MCF 10A (cell line): Measurements from ENCODE around the gene TENT4A. TPM values are rescaled to one million over a fixed set of nuclear protein-coding genes. Genes with fewer than 3 reads are reported as not detected.

Source experiments
- BruUV-seq: library from RNA; stranded (reverse); fragments of 400-500 nt; replicated peaks from 2 replicates; lab custom pipeline; 2021; lab: Mats Ljungman, UMichigan
- CTCF ChIA-PET: fragments of 300-600 bp; sonication (Branson Sonifier 250); formaldehyde crosslinking; extraction: SDS; loops from one replicate; lab custom pipeline; 2021; ENCODE audit warnings: antibody characterized with exemption, inconsistent platforms; lab: Yijun Ruan, JAX
- POLR2A ChIA-PET: fragments of 300-600, 350-650 bp; sonication (Branson Sonifier 250); formaldehyde crosslinking; extraction: SDS; loops from one replicate; lab custom pipeline; 2020; ENCODE audit warnings: antibody characterized with exemption, inconsistent platforms; lab: Yijun Ruan, JAX
- DNase-seq: peaks from one replicate; pipeline ENCODE4 v3.0.0-alpha.2; 2018; ENCODE audit not compliant: unreplicated experiment
- H3K27ac Mint-ChIP-seq: one replicate; pipeline ENCODE4 v1.8.0; 2022; ENCODE audit warnings: mild to moderate bottlenecking, low read depth, mixed read lengths; ENCODE audit not compliant: unreplicated experiment
- H3K27me3 Mint-ChIP-seq: one replicate; pipeline ENCODE4 v1.8.0; 2022; ENCODE audit warnings: mixed read lengths; ENCODE audit not compliant: insufficient read depth, unreplicated experiment
- H3K36me3 Mint-ChIP-seq: one replicate; pipeline ENCODE4 v1.8.0; 2022; ENCODE audit warnings: mild to moderate bottlenecking, moderate library complexity, mixed read lengths; ENCODE audit not compliant: insufficient read depth, unreplicated experiment
- H3K4me1 Mint-ChIP-seq: one replicate; pipeline ENCODE4 v1.8.0; 2022; ENCODE audit warnings: mixed read lengths; ENCODE audit not compliant: insufficient read depth, unreplicated experiment
- H3K4me3 Mint-ChIP-seq: one replicate; pipeline ENCODE4 v1.8.0; 2022; ENCODE audit warnings: mild to moderate bottlenecking, moderate library complexity, mixed read lengths; ENCODE audit not compliant: unreplicated experiment
- H3K9me3 Mint-ChIP-seq: one replicate; pipeline ENCODE4 v1.8.0; 2022; ENCODE audit warnings: mixed read lengths; ENCODE audit not compliant: unreplicated experiment
- intact Hi-C: fragments of 100-400 bp; cut with micrococcal nuclease; formaldehyde crosslinking; loops from 2 replicates; pipeline ENCODE4 v1.14.1; 2022
- total RNA-seq: library from RNA; stranded (reverse); gene quantifications from 2 replicates; pipeline ENCODE4 v1.2.3, GENCODE V29; 2022
- TF ChIP-seq, protein P1 (sequence below): fragments of 200-600 bp; IDR thresholded peaks from one replicate; pipeline ENCODE4 v1.8.0; 2022; ENCODE audit warnings: antibody characterized with exemption, mild to moderate bottlenecking; ENCODE audit not compliant: unreplicated experiment

The TENT4A gene
- total RNA-seq, 1 experiment from 2014 or later, result 27.6 TPM

- no peaks in the 10 kb centered on the region for H3K9me3 Mint-ChIP-seq
- H3K27ac Mint-ChIP-seq, result no peak overlapping the region
- H3K27me3 Mint-ChIP-seq, result no peaks in the 10 kb centered on the region
- CTCF ChIA-PET, result interaction anchor here (2.5 kb wide), 1 partner anchor 14 kb away, joined by 8 read pairs; no protein-coding TSS in a partner anchor
- TF ChIP-seq, protein P1, sequence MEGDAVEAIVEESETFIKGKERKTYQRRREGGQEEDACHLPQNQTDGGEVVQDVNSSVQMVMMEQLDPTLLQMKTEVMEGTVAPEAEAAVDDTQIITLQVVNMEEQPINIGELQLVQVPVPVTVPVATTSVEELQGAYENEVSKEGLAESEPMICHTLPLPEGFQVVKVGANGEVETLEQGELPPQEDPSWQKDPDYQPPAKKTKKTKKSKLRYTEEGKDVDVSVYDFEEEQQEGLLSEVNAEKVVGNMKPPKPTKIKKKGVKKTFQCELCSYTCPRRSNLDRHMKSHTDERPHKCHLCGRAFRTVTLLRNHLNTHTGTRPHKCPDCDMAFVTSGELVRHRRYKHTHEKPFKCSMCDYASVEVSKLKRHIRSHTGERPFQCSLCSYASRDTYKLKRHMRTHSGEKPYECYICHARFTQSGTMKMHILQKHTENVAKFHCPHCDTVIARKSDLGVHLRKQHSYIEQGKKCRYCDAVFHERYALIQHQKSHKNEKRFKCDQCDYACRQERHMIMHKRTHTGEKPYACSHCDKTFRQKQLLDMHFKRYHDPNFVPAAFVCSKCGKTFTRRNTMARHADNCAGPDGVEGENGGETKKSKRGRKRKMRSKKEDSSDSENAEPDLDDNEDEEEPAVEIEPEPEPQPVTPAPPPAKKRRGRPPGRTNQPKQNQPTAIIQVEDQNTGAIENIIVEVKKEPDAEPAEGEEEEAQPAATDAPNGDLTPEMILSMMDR, result no peak
- H3K36me3 Mint-ChIP-seq, result peaks cover 41% of the 10 kb centered on the region
- POLR2A ChIA-PET, result no interaction called here
- H3K4me1 Mint-ChIP-seq, result no peaks in the 10 kb centered on the region
- BruUV-seq, result no TSS peak
- H3K4me3 Mint-ChIP-seq, result no peak overlapping the region
- no peak for DNase-seq
- intact Hi-C loops, result no loop called here
Measured at GRCh38 chr5:6758706-6759105, 45.5 kb downstream of the TENT4A start.

GRCh38 chr5:6759401-6759800, 46.2 kb downstream of the TENT4A start:
- ChIA-PET CTCF (no interaction called here), POLR2A (no interaction called here)
- intact Hi-C loops, result no loop called here
- no peak overlapping the region for H3K27ac Mint-ChIP-seq
- no peaks in the 10 kb centered on the region for H3K27me3 Mint-ChIP-seq
- TF ChIP-seq, protein P1, result no peak
- peaks cover 36% of the 10 kb centered on the region for H3K36me3 Mint-ChIP-seq
- no peaks in the 10 kb centered on the region for H3K4me1 Mint-ChIP-seq
- peak; percentile 31 for DNase-seq
- no TSS peak for BruUV-seq
- H3K9me3 Mint-ChIP-seq, result no peaks in the 10 kb centered on the region
- H3K4me3 Mint-ChIP-seq, result no peak overlapping the region

DNA sequence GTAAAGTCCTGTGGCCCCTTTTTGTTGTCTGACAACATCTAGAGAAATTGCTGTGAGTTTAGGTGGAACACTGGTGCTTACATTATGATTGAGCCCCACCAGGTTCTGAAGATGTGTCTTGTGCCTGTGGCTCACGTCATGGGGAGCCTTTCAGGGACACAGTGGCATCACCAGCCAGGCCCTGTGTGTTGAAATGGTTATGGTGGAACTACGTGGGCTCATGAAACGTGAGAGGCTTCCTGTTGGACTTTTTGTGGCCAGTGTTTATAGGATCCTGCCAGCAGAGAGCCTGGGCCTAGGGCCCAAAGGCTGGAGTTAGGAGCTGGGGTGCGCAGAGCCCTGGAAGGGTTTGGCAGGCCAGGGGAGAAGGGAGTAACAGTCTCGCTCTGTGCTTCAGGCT, 46.8 kb downstream of the TENT4A start:
- H3K9me3 Mint-ChIP-seq, result no peaks in the 10 kb centered on the region
- DNase-seq, result no peak
- intact Hi-C loops, result no loop called here
- peaks cover 31% of the 10 kb centered on the region for H3K36me3 Mint-ChIP-seq
- ChIA-PET POLR2A (no interaction called here), CTCF (no interaction called here)
- no peaks in the 10 kb centered on the region for H3K4me1 Mint-ChIP-seq
- H3K27me3 Mint-ChIP-seq, result no peaks in the 10 kb centered on the region
- TF ChIP-seq, protein P1, result no peak
- BruUV-seq, result no TSS peak
- no peak overlapping the region for H3K4me3 Mint-ChIP-seq
- no peak overlapping the region for H3K27ac Mint-ChIP-seq

DNA sequence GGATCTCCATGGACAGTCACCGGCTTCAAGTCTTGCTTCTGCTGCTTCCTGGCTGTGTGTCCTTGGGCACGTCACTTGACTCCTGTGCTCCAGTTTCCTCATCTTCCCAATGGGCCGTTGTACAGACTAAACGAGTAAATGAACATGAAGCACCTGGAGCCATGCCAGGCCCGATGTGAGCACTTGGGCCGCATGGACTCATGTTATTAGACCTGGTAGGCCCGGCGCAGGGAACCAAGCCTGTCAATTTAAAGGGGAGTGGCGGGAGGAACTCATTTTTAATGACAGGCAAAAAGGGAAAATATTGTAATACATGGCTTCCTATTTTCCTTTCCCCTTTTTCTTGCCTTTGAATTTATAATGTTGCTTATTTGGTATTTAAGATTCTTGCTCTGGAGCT, 47.5 kb downstream of the TENT4A start:
- Mint-ChIP-seq H3K27ac (no peak overlapping the region), H3K4me3 (no peak overlapping the region), H3K9me3 (no peaks in the 10 kb centered on the region), H3K4me1 (peaks cover 4% of the 10 kb centered on the region), H3K36me3 (peaks cover 24% of the 10 kb centered on the region), H3K27me3 (no peaks in the 10 kb centered on the region)
- intact Hi-C loops, result no loop called here
- no TSS peak for BruUV-seq
- ChIA-PET POLR2A (no interaction called here), CTCF (interaction anchor here (0.6 kb wide), 1 partner anchor 1338 kb away, joined by 3 read pairs; no protein-coding TSS in a partner anchor)
- TF ChIP-seq, protein P1, result no peak
- DNase-seq, result no peak
